SU-DHL-6 (cell line): ENCODE results near the gene DOCK1.

ENCODE experiments used
- H2AFZ ChIP-seq: fragments of 200-600 bp; sonication (generic); 2 replicates; pipeline ENCODE4 v1.6.1; 2014; ENCODE audit warnings: low read depth, mild to moderate bottlenecking, moderate library complexity, mixed read lengths, antibody characterized with exemption, low read length; ENCODE audit not compliant: severe bottlenecking
- H3F3A ChIP-seq: fragments of 200-600 bp; shearing (Covaris generic); 2 replicates; pipeline ENCODE4 v1.6.0; 2016; ENCODE audit warnings: antibody characterized with exemption, mild to moderate bottlenecking; ENCODE audit not compliant: insufficient read depth
- H3K27ac ChIP-seq: fragments of 200-600 bp; sonication (generic); 2 replicates; pipeline ENCODE4 v1.5.1; 2016; ENCODE audit warnings: low read depth, mild to moderate bottlenecking, low read length, moderate library complexity, mixed read lengths
- H3K27me3 ChIP-seq: fragments of 200-600 bp; sonication (generic), shearing (Covaris generic); 2 replicates; pipeline ENCODE4 v1.6.0; 2014; ENCODE audit warnings: mild to moderate bottlenecking, low read length
- H3K36me3 ChIP-seq: fragments of 200-600 bp; sonication (generic); 2 replicates; pipeline ENCODE4 v1.6.1; 2014; ENCODE audit warnings: mild to moderate bottlenecking, low read length, mixed read lengths
- H3K4me2 ChIP-seq: fragments of 300-600, 200-600 bp; shearing (Covaris generic), sonication (generic); 2 replicates; pipeline ENCODE4 v1.6.0; 2014; ENCODE audit warnings: low read length, low read depth, mild to moderate bottlenecking; ENCODE audit not compliant: poor library complexity, severe bottlenecking
- H3K4me3 ChIP-seq: fragments of 200-600 bp; sonication (generic); 2 replicates; pipeline ENCODE4 v1.5.1; 2014; ENCODE audit warnings: antibody characterized with exemption, low read length, mild to moderate bottlenecking, mixed read lengths; ENCODE audit not compliant: insufficient read depth, poor library complexity, severe bottlenecking
- H3K79me2 ChIP-seq: fragments of 200-600 bp; sonication (generic); 2 replicates; pipeline ENCODE4 v1.6.1; 2014; ENCODE audit warnings: mild to moderate bottlenecking, low read length, moderate library complexity; ENCODE audit not compliant: insufficient read depth
- H3K9ac ChIP-seq: fragments of 200-600 bp; sonication (generic); 2 replicates; pipeline ENCODE4 v1.7.0; 2014; ENCODE audit warnings: mild to moderate bottlenecking, low read length
- H3K9me2 ChIP-seq: fragments of 200-600 bp; sonication (generic); replicated peaks from 2 replicates; pipeline ENCODE4 v1.6.1; 2014; ENCODE audit warnings: low read length; ENCODE audit not compliant: insufficient read depth
- H3K9me3 ChIP-seq: fragments of 200-600 bp; sonication (generic); 2 replicates; pipeline ENCODE4 v1.6.1; 2014; ENCODE audit warnings: low read length, mixed read lengths; ENCODE audit not compliant: insufficient read depth
- H4K20me1 ChIP-seq: fragments of 200-600 bp; sonication (generic); 2 replicates; pipeline ENCODE4 v1.6.1; 2014; ENCODE audit warnings: low read depth, mild to moderate bottlenecking, antibody characterized with exemption, low read length, moderate library complexity, mixed read lengths
- EZH2phosphoT487 ChIP-seq: fragments of 200-600 bp; sonication (generic), shearing (Covaris generic); conservative IDR thresholded peaks from 2 replicates; pipeline ENCODE4 v1.6.1; 2018; ENCODE audit warnings: mild to moderate bottlenecking, antibody characterized with exemption, low read length, moderate library complexity, mixed read lengths
- TF ChIP-seq, protein P1 (sequence below): fragments of 200-600 bp; sonication (generic); IDR thresholded peaks from one replicate; pipeline ENCODE4 v1.5.1; 2017; ENCODE audit warnings: antibody characterized with exemption, mild to moderate bottlenecking, low read length, moderate library complexity; ENCODE audit not compliant: insufficient read depth, poor library complexity, severe bottlenecking

Gene DOCK1

DNA sequence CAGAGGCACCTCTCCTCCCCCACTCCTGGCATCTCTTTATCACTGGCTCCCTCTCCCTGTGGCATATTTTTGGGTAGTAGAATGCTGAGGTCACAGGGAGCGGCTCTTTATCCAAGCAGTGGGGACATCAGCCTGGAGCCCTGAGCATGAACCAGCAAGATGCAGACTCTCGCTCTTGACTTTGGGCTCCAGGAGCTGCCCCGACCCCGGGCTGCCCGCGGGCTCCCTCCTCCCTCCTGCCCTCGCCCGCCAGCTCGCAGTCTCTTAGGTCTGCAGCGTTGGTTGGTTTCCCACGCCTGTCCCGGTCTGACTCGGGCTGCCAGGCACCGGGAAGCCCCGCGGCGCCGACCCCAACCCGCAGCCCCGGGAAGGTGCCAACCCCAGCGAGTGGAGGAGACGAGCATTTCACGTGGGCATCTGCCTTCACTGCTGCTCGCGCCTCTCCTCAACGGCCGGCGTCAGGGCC lies 289.8 kb downstream of the DOCK1 start:
- no peaks in the 10 kb centered on the region for H3K27me3 ChIP-seq
- no peaks in the 10 kb centered on the region for H3K79me2 ChIP-seq
- no peaks in the 10 kb centered on the region for H3F3A ChIP-seq
- 0 out of 2 replicates have a peak, but pooled peaks cover 3% of the 10 kb centered on the region for H3K9me2 ChIP-seq
- H2AFZ ChIP-seq = no peak overlapping the region
- TF ChIP-seq, protein P1, sequence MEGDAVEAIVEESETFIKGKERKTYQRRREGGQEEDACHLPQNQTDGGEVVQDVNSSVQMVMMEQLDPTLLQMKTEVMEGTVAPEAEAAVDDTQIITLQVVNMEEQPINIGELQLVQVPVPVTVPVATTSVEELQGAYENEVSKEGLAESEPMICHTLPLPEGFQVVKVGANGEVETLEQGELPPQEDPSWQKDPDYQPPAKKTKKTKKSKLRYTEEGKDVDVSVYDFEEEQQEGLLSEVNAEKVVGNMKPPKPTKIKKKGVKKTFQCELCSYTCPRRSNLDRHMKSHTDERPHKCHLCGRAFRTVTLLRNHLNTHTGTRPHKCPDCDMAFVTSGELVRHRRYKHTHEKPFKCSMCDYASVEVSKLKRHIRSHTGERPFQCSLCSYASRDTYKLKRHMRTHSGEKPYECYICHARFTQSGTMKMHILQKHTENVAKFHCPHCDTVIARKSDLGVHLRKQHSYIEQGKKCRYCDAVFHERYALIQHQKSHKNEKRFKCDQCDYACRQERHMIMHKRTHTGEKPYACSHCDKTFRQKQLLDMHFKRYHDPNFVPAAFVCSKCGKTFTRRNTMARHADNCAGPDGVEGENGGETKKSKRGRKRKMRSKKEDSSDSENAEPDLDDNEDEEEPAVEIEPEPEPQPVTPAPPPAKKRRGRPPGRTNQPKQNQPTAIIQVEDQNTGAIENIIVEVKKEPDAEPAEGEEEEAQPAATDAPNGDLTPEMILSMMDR = no peak
- no peak for TF ChIP-seq EZH2phosphoT487
- H3K36me3 ChIP-seq = no peaks in the 10 kb centered on the region
- H3K4me3 ChIP-seq = no peak overlapping the region
- H3K27ac ChIP-seq = no peak overlapping the region
- H4K20me1 ChIP-seq = no peaks in the 10 kb centered on the region
- H3K9ac ChIP-seq = no peak overlapping the region
- no peak overlapping the region for H3K4me2 ChIP-seq
- H3K9me3 ChIP-seq = no peaks in the 10 kb centered on the region; the same call in 1 of the 2 replicates

DNA sequence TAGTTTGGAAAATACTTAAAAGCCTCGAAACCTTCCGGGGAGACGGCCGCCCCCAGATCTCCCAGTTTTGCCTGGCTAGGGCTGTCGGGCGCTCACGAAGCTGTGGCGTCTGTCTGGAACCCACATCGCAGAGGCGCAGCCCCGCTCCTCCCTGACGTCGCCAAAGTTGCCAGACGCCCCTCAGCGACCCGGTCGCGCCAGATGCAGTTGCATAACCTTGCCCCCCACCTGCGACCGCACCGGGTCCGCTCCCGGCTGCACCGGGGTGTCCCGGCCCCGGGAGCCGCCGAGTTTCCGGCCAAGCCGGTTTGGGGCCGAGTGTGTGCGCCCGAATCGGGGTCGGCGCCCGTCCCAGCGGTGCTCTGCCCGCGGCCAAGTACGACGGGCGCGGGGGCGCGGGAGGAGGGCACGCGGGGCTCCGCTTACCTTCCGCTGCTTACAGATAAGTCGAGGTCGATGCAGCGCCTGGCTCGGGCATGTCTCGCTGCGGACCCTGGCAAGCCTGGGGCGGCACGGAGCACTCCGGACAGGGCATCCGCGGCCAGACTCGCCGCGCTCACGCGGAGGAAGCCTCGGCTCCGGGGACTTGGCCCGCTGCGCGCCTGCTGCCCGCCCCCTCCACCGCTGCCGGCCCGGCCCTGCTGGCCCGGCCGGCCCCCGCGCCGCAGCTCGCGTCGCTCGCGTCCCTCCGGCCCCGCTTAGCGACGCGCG lies 290.5 kb downstream of the DOCK1 start:
- H3K9me3 ChIP-seq = no peaks in the 10 kb centered on the region; the same call in 1 of the 2 replicates
- no peak overlapping the region for H3K4me2 ChIP-seq
- H3K4me3 ChIP-seq = no peak overlapping the region
- no peak overlapping the region for H2AFZ ChIP-seq
- no peaks in the 10 kb centered on the region for H3K79me2 ChIP-seq
- no peaks in the 10 kb centered on the region for H3K36me3 ChIP-seq
- H3K9me2 ChIP-seq = 0 out of 2 replicates have a peak, but pooled peaks cover 3% of the 10 kb centered on the region
- H3K27ac ChIP-seq = no peak overlapping the region
- H3K27me3 ChIP-seq = no peaks in the 10 kb centered on the region
- H4K20me1 ChIP-seq = no peaks in the 10 kb centered on the region
- no peak for TF ChIP-seq EZH2phosphoT487
- TF ChIP-seq, protein P1 = no peak
- no peaks in the 10 kb centered on the region for H3F3A ChIP-seq
- H3K9ac ChIP-seq = no peak overlapping the region

DNA sequence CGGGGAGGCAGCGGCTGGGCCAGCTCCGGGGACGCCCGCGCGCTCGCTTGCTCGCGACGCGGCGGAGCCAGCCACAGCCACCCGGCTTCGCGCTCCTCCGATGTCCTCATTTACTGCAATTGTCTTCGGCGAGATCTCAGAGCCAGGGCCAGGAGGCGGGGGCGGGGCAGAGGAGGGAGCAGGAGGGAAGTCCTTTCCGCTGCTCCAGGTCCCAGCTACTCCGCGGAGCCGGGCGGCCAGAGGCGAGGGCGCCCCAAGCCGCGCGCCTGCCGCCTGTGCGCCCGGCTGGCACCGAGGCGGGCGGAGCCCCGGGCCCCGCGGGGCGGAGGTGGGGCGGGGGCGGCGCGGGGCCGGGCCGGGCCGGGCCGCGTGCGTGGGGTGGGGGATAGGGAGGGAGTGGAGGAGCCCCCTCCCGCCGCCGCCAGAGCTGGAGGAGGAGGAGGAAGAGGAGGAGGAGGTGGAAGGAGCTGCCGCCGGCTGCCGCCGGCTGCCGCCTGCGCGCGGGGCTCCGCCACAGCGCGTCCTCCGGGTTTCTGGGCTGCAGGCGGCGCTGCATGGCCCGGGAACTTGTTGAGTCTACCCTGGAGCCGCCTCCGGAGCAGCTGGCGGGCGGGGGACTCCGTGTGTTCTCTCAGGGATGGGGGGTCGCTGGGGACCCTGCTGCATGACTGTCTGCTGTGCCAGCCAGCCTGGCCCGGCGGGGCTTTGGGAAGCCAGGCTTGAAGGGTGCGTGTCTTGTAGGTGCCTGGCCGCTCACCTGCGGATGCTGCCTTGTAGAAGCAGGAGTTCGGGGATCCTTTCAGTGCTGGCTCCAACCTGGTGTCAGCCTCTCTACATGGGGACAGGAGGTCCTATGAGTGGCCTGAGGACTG lies 291.3 kb downstream of the DOCK1 start, which contains the start of gene INSYN2A:
Gene INSYN2A, minus strand, starts transcription at position 310 of the 872 bp plus-strand sequence. CDS start 20,196 bp downstream, outside the sequence.
- Histone ChIP-seq H2AFZ (no peak within 1 kb of the TSS), H3K36me3 (no peaks in the 10 kb centered on the region), H3K27me3 (no peaks in the 10 kb centered on the region), H3K9me3 (no peaks in the 10 kb centered on the region; the same call in 1 of the 2 replicates), H3K9me2 (0 out of 2 replicates have a peak, but pooled peaks cover 3% of the 10 kb centered on the region), H3K79me2 (no peaks in the 10 kb centered on the region), H3K4me3 (no peak within 1 kb of the TSS), H3K4me2 (no peak within 1 kb of the TSS), H3F3A (no peaks in the 10 kb centered on the region), H3K9ac (no peak within 1 kb of the TSS), H3K27ac (no peak within 1 kb of the TSS), H4K20me1 (no peaks in the 10 kb centered on the region)
- no peak for TF ChIP-seq EZH2phosphoT487
- TF ChIP-seq, protein P1 = no peak
